ENCODE data around the gene FOXA3. TPM values are rescaled to one million over a fixed set of nuclear protein-coding genes. Genes with fewer than 3 reads are reported as not detected.
"Not testable (repeated sequence)": the region's sequence is repeated elsewhere in the genome, so short reads cannot be mapped to it uniquely, and the experiment has no call there.

FOXA3 gene
- total and polyA plus RNA-seq, 10 of the 15 experiments (the other 5 are each of a cell fraction or from before 2014, with no cell fraction given), result 0.04 to 0.83 (median 0.11) TPM; not detected in 5

- H3K9me3 ChIP-seq (replicated peaks; ENCODE audit: control insufficient read depth, insufficient read depth, low read length); FAIRE-seq; H3K4me1 ChIP-seq (ENCODE audit: control insufficient read depth, insufficient read depth, low read length); H3K36me3 ChIP-seq (ENCODE audit: control insufficient read depth in 2 of 2, insufficient read depth in 2 of 2, low read length in 1 of 2); H3K27ac ChIP-seq (ENCODE audit: control insufficient read depth, insufficient read depth); H3K4me3 ChIP-seq; RAD21 ChIA-PET (ENCODE audit: unreplicated experiment); ATAC-seq; BruUV-seq (replicated peaks); H3K27me3 ChIP-seq (replicated peaks in 1 of 2; ENCODE audit: control insufficient read depth in 2 of 2, insufficient read depth in 2 of 2, low read length in 1 of 2); H2AFZ ChIP-seq (ENCODE audit: control insufficient read depth, low read depth, low read length); intact Hi-C loops (cut with micrococcal nuclease; ENCODE audit: unreplicated experiment); in situ Hi-C loops (cut with MboI); DNase-seq (ENCODE audit: low read depth, low spot score); H3K79me2 ChIP-seq (ENCODE audit: control insufficient read depth, insufficient read depth, low read length); H3K9ac ChIP-seq (ENCODE audit: control insufficient read depth, insufficient read depth, low read length); H4K20me1 ChIP-seq (ENCODE audit: control insufficient read depth, insufficient read depth); H3K4me2 ChIP-seq (ENCODE audit: control insufficient read depth, insufficient read depth); POLR2A ChIA-PET: not testable (repeated sequence)
- CTCF ChIA-PET, result interaction anchor here (1.6 kb wide), 1 partner anchor 32 kb away, joined by 4 read pairs; the partner anchor contains the start of gene FOXA3
- WGBS (ENCODE audit: insufficient coverage, insufficient replicate concordance, low lambda C conversion rate, missing lambda C conversion rate), result 92% methylated on average over 12 of the region's 12 CpGs
- SMC1A ChIA-PET (ENCODE audit: uncharacterized antibody, unreplicated experiment), result interaction anchor here (1.0 kb wide), 1 partner anchor 30 kb away, joined by 3 read pairs; no protein-coding TSS in a partner anchor
Measured at GRCh38 chr19:45895983-45896599, 32.0 kb downstream of the FOXA3 start.

GRCh38 chr19:45897261-45897812, 33.2 kb downstream of the FOXA3 start:
- Histone ChIP-seq H3K9me3 (replicated peaks; ENCODE audit: control insufficient read depth, insufficient read depth, low read length) (no peaks in the 10 kb centered on the region), H3K27me3 (replicated peaks in 1 of 2; ENCODE audit: control insufficient read depth in 2 of 2, insufficient read depth in 2 of 2, low read length in 1 of 2) (no peaks in the 10 kb centered on the region), H3K36me3 (ENCODE audit: control insufficient read depth in 2 of 2, insufficient read depth in 2 of 2, low read length in 1 of 2) (no peaks in the 10 kb centered on the region; a peak in 2 of 4 replicates), H2AFZ (ENCODE audit: control insufficient read depth, low read depth, low read length) (no peak overlapping the region), H3K4me3 (no peak overlapping the region), H4K20me1 (ENCODE audit: control insufficient read depth, insufficient read depth) (no peaks in the 10 kb centered on the region), H3K9ac (ENCODE audit: control insufficient read depth, insufficient read depth, low read length) (no peak overlapping the region), H3K79me2 (ENCODE audit: control insufficient read depth, insufficient read depth, low read length) (peaks cover 8% of the 10 kb centered on the region), H3K27ac (ENCODE audit: control insufficient read depth, insufficient read depth) (no peak overlapping the region), H3K4me1 (ENCODE audit: control insufficient read depth, insufficient read depth, low read length) (peaks cover 9% of the 10 kb centered on the region), H3K4me2 (ENCODE audit: control insufficient read depth, insufficient read depth) (no peak overlapping the region)
- ATAC-seq, result no peak
- ChIA-PET POLR2A (no interaction called here), CTCF (no interaction called here), RAD21 (ENCODE audit: unreplicated experiment) (no interaction called here), SMC1A (ENCODE audit: uncharacterized antibody, unreplicated experiment) (interaction anchor here (1.2 kb wide), 1 partner anchor 12 kb away, joined by 3 read pairs; the partner anchor contains the start of gene IRF2BP1)
- no TSS peak for BruUV-seq (replicated peaks)
- no peak for DNase-seq (ENCODE audit: low read depth, low spot score)
- 66% methylated on average over 8 of the region's 8 CpGs for WGBS (ENCODE audit: insufficient coverage, insufficient replicate concordance, low lambda C conversion rate, missing lambda C conversion rate)
- no peak for FAIRE-seq
- TF ChIP-seq ZNF592 (IDR thresholded peaks at IDR 0.05), result no peak
- no peak for TF ChIP-seq TCF3 (IDR thresholded peaks at IDR 0.05; ENCODE audit: borderline replicate concordance, insufficient read depth, low read depth, low read length)
- no peak for TF ChIP-seq BRCA1 (IDR thresholded peaks at IDR 0.05; ENCODE audit: low read depth, low read length)
- no peak for TF ChIP-seq POU2F2 (IDR thresholded peaks at IDR 0.05; ENCODE audit: borderline replicate concordance, low read depth, low read length)
- no peak for TF ChIP-seq NFYB (IDR thresholded peaks at IDR 0.05; ENCODE audit: insufficient read depth, low read depth, low read length)
- TF ChIP-seq SPI1 (IDR thresholded peaks at IDR 0.05; ENCODE audit: borderline replicate concordance, insufficient read depth, low read depth, low read length), result peak; percentile 31; the same call in 1 of the 2 replicates
- in situ Hi-C loops (cut with MboI), result no loop called here
- intact Hi-C loops (cut with micrococcal nuclease; ENCODE audit: unreplicated experiment), result no loop called here

All from GM12878 (cell line).